NCI-H2029 treated with DMSO at 0.1 percent for 48 hours (cell line): Measurements from ENCODE around the gene AFF2.

Experiments
- DNase-seq: peaks from one replicate; lab custom pipeline; 2025; lab: John Stamatoyannopoulos, UW

The AFF2 gene

GRCh38 chrX:148928811-148929210 lies 428.4 kb downstream of the AFF2 start:
- no peak for DNase-seq

- no peak for DNase-seq
These were observed 429.3 kb downstream of the AFF2 start for GRCh38 chrX:148929686-148930085.

GRCh38 chrX:148930206-148930729 lies 429.9 kb downstream of the AFF2 start:
- no peak for DNase-seq

GRCh38 chrX:148933881-148934280 lies 433.5 kb downstream of the AFF2 start:
- no peak for DNase-seq

- no peak for DNase-seq
These were observed 437.9 kb downstream of the AFF2 start for GRCh38 chrX:148938348-148938747.

- DNase-seq: no peak
These were observed 440.1 kb downstream of the AFF2 start for GRCh38 chrX:148940411-148940996.

GRCh38 chrX:148942754-148943153 lies 442.3 kb downstream of the AFF2 start:
- no peak for DNase-seq

- DNase-seq: no peak
These were observed 447.1 kb downstream of the AFF2 start for GRCh38 chrX:148947399-148947975.

GRCh38 chrX:148956352-148956751 lies 455.9 kb downstream of the AFF2 start:
- no peak for DNase-seq

- DNase-seq: no peak
These were observed 458.5 kb downstream of the AFF2 start for GRCh38 chrX:148958901-148959300.

GRCh38 chrX:148960060-148960459 lies 459.6 kb downstream of the AFF2 start:
- no peak for DNase-seq

GRCh38 chrX:148961985-148962384 lies 461.6 kb downstream of the AFF2 start:
- DNase-seq: no peak

- no peak for DNase-seq
These were observed 476.4 kb downstream of the AFF2 start for GRCh38 chrX:148976571-148977400.

- no peak for DNase-seq
These were observed 479.4 kb downstream of the AFF2 start for GRCh38 chrX:148979786-148980185.

- DNase-seq: no peak
These were observed 483.8 kb downstream of the AFF2 start for GRCh38 chrX:148984238-148984637.

- DNase-seq: no peak
These were observed 491.1 kb downstream of the AFF2 start for GRCh38 chrX:148991502-148991901.

GRCh38 chrX:148995661-148996060 lies 495.2 kb downstream of the AFF2 start:
- no peak for DNase-seq

- DNase-seq: no peak
These were observed 501.9 kb downstream of the AFF2 start for GRCh38 chrX:149002320-149002719.

GRCh38 chrX:149003863-149004660 lies 503.6 kb downstream of the AFF2 start:
- no peak for DNase-seq

- DNase-seq: no peak
These were observed 504.5 kb downstream of the AFF2 start for GRCh38 chrX:149004936-149005335.

- DNase-seq: no peak
These were observed 505.8 kb downstream of the AFF2 start for GRCh38 chrX:149006235-149006634.

GRCh38 chrX:149007423-149007822 lies 507.0 kb downstream of the AFF2 start:
- DNase-seq: no peak
